ENCODE measurements around the gene TRAM2.

Gene TRAM2

GRCh38 chr6:52591832-52592231 is 15.0 kb upstream of the TRAM2 start:
- H3K4me1 ChIP-seq (ENCODE audit: control insufficient read depth in 1 of 2, insufficient read depth in 1 of 2, low read depth in 1 of 2, low read length in 1 of 2) = peaks cover 26 to 28% of the 10 kb centered on the region in 2 experiments
- TF ChIP-seq CTCF (IDR thresholded peaks at IDR 0.05) = no peak

GRCh38 chr6:52590152-52590891 is 13.5 kb upstream of the TRAM2 start:
- Histone ChIP-seq H3K4me1 (ENCODE audit: control insufficient read depth in 1 of 2, insufficient read depth in 1 of 2, low read depth in 1 of 2, low read length in 1 of 2) (peaks cover 11 to 13% of the 10 kb centered on the region in 2 experiments), H3K36me3 (no peaks in the 10 kb centered on the region), H3K4me3 (ENCODE audit: low read depth in 1 of 2, low read length in 1 of 2) (no peak overlapping the region), H3K27ac (no peak overlapping the region), H3K27me3 (no peaks in the 10 kb centered on the region), H3K9me3 (no peaks in the 10 kb centered on the region)
- TF ChIP-seq CTCF (IDR thresholded peaks at IDR 0.05) = no peak

More at GRCh38 chr6:52591832-52592231, 15.0 kb upstream of the TRAM2 start:
- Histone ChIP-seq H3K27me3 (no peaks in the 10 kb centered on the region), H3K9me3 (no peaks in the 10 kb centered on the region), H3K27ac (no peak overlapping the region), H3K4me3 (ENCODE audit: low read depth in 1 of 2, low read length in 1 of 2) (no peak overlapping the region), H3K36me3 (no peaks in the 10 kb centered on the region)

- no peak for TF ChIP-seq CTCF (IDR thresholded peaks at IDR 0.05)
- Histone ChIP-seq H3K27me3 (no peaks in the 10 kb centered on the region), H3K4me3 (ENCODE audit: low read depth in 1 of 2, low read length in 1 of 2) (no peak overlapping the region), H3K9me3 (no peaks in the 10 kb centered on the region), H3K27ac (no peak overlapping the region), H3K4me1 (ENCODE audit: control insufficient read depth in 1 of 2, insufficient read depth in 1 of 2, low read depth in 1 of 2, low read length in 1 of 2) (no peaks in the 10 kb centered on the region), H3K36me3 (no peaks in the 10 kb centered on the region)
Observed at GRCh38 chr6:52588710-52589091, 11.8 kb upstream of the TRAM2 start.

- no peaks in the 10 kb centered on the region for H3K4me1 ChIP-seq (ENCODE audit: control insufficient read depth in 1 of 2, insufficient read depth in 1 of 2, low read depth in 1 of 2, low read length in 1 of 2)
- no peaks in the 10 kb centered on the region for H3K27me3 ChIP-seq
- TF ChIP-seq CTCF (IDR thresholded peaks at IDR 0.05) = no peak
- no peak overlapping the region for H3K4me3 ChIP-seq (ENCODE audit: low read depth in 1 of 2, low read length in 1 of 2)
- no peaks in the 10 kb centered on the region for H3K9me3 ChIP-seq
- H3K27ac ChIP-seq = no peak overlapping the region
- no peaks in the 10 kb centered on the region for H3K36me3 ChIP-seq
Observed at GRCh38 chr6:52588087-52588709, 11.3 kb upstream of the TRAM2 start.

DNA sequence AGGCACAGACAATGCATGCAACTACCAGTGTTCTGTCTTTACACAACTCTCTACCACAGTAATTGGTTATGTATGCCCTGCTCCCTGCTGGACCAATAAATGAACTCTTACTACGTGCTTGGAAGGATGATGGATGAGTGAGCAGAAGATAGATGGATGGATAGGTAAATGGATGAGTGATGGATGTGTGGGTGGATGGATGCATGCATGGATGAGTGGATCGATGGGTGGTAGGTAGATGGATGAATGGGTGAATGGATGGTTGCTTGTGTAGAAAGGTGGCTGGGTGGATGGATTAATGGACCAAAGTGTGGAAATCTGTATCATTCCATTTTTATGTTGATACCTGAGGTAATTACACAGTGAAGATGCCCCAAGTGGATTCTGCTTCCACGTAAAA is 10.1 kb upstream of the TRAM2 start:
- Histone ChIP-seq H3K27ac (no peak overlapping the region), H3K27me3 (no peaks in the 10 kb centered on the region), H3K4me1 (ENCODE audit: control insufficient read depth in 1 of 2, insufficient read depth in 1 of 2, low read depth in 1 of 2, low read length in 1 of 2) (no peaks in the 10 kb centered on the region), H3K36me3 (no peaks in the 10 kb centered on the region), H3K9me3 (no peaks in the 10 kb centered on the region), H3K4me3 (ENCODE audit: low read depth in 1 of 2, low read length in 1 of 2) (no peak overlapping the region)
- TF ChIP-seq CTCF (IDR thresholded peaks at IDR 0.05) = no peak

Data from neutrophil (primary cell).